Islet precursor cell (in vitro differentiated cells): ENCODE data around the gene SLC13A2.
"Not testable (repeated sequence)": the region's sequence is repeated elsewhere in the genome, so short reads cannot be mapped to it uniquely, and the experiment has no call there.

Source experiments
- DNase-seq: peaks from one replicate; pipeline ENCODE4 v3.0.0-alpha.2; 2018

The SLC13A2 gene

GRCh38 chr17:28473542-28473941 lies at the start of gene SLC13A2:
SLC13A2 (plus strand) TSS chr17:28473644; CDS start chr17:28473713, 69 bp downstream.
- no peak for DNase-seq

GRCh38 chr17:28425206-28425605 lies 48.2 kb upstream of the SLC13A2 start:
- no peak for DNase-seq

DNA sequence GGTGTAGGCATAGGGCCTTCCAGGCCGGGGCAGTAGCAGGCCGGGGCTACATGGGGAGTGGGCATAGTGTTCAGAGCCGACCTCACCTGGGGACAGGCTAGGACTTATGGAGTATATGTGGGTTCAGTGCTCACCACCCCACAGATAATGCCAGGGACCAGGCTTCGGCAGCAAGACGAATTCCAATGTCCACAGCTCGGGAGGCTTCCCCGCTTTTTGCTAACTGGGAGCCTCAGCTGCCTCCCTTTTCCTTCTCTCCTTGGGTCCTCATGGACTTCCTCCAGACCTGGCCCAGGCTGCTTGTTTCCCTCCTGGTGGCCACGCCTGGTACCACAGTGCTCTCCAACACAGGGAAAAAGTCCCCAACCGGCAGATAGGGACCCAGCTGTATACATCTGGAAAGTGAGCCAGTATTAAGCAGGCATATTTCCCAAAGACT lies 47.3 kb upstream of the SLC13A2 start:
- peak; percentile 82 for DNase-seq

DNA sequence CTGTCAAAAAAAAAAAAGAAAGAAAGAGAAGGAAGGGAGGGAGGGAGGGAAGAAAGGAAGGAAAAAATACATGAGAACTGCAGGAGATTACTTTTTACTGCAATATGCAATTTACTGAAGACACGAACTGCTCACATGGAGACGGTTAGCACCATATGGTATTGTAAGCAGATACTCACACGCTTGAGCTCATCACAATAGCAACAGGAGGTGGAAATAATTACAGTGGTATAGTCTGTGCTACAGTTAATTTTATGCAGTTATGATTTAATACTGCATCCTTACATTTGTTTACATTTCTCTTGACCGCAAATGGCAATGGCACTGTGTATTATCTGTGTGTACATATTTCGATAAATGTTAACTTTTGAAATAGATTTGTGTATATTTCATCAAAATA lies 46.1 kb upstream of the SLC13A2 start:
- DNase-seq, result no peak

DNA sequence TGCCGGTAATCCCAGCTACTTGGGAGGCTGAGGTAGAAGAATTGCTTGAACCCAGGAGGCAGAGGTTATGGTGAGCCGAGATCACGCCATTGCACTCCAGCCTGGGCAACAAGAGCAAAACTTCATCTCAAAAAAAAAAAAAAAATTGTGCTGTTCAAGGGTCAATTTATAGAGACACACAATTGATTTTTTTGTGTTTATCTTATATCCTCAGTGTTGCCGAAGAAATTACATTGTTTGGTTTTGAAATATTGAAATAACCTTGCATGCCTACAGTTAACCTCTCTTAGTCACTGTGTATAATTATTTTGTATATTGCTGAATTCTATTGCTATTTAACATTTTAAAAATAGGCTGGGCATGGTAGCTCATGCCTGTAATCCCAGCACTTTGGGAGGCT lies 45.5 kb upstream of the SLC13A2 start:
- DNase-seq, result not testable (repeated sequence)

GRCh38 chr17:28433721-28434120 lies 39.7 kb upstream of the SLC13A2 start:
- no peak for DNase-seq

- not testable (repeated sequence) for DNase-seq
These were observed 39.1 kb upstream of the SLC13A2 start for GRCh38 chr17:28434326-28434725.

DNA sequence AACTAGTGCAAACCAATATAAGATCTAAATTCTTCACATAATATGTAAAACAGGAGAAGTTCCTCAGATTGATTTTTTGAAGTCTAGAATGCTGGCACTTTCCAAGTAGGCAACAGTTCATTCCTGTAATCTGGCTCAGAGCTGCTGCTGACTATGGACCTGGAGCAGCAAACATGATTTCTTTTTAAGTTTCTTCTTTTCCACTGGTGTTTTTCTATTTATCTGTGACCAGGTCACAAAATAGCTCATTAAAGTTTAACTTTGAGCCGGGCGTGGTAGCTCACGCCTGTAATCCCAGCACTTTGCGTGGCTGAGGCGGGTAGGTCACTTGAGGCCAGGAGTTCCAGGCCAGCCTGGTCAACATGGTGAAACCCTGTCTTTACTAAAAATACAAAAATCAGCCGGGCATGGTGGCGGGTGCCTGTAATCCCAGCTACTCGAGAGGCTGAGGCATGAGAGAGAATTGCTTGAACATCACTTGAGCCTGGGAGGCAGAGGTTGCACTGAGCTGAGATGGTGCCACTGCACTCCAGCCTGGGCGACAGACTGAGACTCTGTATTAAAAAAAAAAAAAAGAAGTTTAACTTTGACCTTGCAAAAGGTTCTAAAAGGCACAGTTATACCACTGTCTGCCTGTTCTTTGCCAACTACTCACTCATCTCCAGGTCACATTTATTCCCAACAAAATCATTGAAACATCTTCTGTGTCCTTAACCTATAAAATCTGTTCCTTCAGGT lies 29.4 kb upstream of the SLC13A2 start:
- DNase-seq, result no peak

GRCh38 chr17:28446716-28447395 lies 26.6 kb upstream of the SLC13A2 start:
- DNase-seq, result peak; percentile 76

- DNase-seq, result no peak
These were observed 26.1 kb upstream of the SLC13A2 start for GRCh38 chr17:28447396-28447760.

DNA sequence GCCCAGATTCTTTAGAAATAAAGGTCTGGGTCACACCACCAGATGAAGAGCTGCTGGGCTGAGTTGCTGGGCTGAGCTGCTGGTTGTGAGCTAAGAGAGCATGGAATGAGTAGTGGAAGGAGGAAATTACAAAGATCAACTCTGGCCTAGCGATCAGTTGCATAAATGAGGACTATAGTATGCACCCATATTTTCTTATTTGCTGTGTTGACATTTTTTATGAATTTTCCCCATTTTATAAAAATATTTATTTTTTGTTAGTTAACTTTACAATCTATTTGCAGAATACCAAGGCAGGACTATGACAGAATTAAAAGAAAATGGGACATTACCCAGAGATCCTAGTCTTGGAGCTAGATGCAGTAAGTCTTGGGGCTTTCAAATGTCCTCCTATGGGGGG lies 23.6 kb upstream of the SLC13A2 start:
- DNase-seq, result no peak

DNA sequence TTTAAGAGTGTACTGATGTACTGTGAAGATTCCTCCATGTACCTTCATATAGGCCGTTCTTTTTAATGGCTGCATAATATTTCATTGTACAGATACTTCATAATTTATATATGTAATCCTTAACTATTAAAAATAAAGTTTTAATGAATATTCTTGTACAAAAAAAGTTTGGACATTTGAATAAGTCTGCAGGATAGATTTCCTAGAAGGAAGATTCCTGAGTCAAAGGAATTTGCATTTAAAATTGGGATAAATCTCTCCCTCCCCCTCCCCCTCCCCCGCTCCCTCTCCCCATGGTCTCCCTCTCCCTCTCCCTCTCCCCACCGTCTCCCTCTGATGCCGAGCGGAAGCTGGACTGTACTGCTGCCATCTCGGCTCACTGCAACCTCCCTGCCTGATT lies 15.6 kb upstream of the SLC13A2 start:
- no peak for DNase-seq

DNA sequence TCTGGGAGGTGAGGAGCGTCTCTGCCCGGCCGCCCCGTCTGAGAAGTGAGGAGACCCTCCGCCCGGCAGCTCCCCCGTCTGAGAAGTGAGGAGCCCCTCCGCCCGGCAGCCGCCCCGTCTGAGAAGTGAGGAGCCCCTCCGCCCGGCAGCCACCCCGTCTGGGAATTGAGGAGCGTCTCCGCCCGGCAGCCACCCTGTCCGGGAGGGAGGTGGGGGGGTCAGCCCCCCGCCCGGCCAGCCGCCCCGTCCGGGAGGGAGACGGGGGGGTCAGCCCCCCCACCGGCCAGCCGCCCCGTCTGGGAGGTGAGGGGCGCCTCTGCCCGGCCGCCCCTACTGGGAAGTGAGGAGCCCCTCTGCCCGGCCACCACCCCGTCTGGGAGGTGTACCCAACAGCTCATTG lies 14.6 kb upstream of the SLC13A2 start:
- DNase-seq, result not testable (repeated sequence)

- DNase-seq, result no peak
These were observed 12.5 kb upstream of the SLC13A2 start for GRCh38 chr17:28460901-28461300.

GRCh38 chr17:28466001-28466400 lies 7.4 kb upstream of the SLC13A2 start:
- no peak for DNase-seq

- peak; percentile 57 for DNase-seq
These were observed 6.9 kb upstream of the SLC13A2 start for GRCh38 chr17:28466521-28467048.

GRCh38 chr17:28467456-28468025 lies 5.9 kb upstream of the SLC13A2 start:
- DNase-seq, result no peak

GRCh38 chr17:28468033-28468735 lies 5.3 kb upstream of the SLC13A2 start:
- not testable (repeated sequence) for DNase-seq

- DNase-seq, result no peak
These were observed 4.7 kb upstream of the SLC13A2 start for GRCh38 chr17:28468781-28469180.

GRCh38 chr17:28469376-28469775 lies 4.1 kb upstream of the SLC13A2 start:
- no peak for DNase-seq

- no peak for DNase-seq
These were observed 3.1 kb upstream of the SLC13A2 start for GRCh38 chr17:28470266-28470913.

- peak; percentile 68 for DNase-seq
These were observed 2.5 kb upstream of the SLC13A2 start for GRCh38 chr17:28470914-28471366.
